Fibroblast of skin of right biceps (primary cell): ENCODE data around the gene COLQ.
"Not testable (repeated sequence)": the region's sequence is repeated elsewhere in the genome, so short reads cannot be mapped to it uniquely, and the experiment has no call there.

Experiments
- DNase-seq: peaks from one replicate; pipeline ENCODE4 v3.0.0-alpha.2; 2013

Gene COLQ

GRCh38 chr3:15452961-15453360, 68.5 kb downstream of the COLQ start:
- no peak for DNase-seq

- DNase-seq = no peak
Observed at GRCh38 chr3:15452156-15452555, 69.3 kb downstream of the COLQ start.

GRCh38 chr3:15451216-15452113, 70.0 kb downstream of the COLQ start:
- no peak for DNase-seq

- DNase-seq = no peak
Observed at GRCh38 chr3:15450438-15451215, 70.9 kb downstream of the COLQ start.

- no peak for DNase-seq
Observed at GRCh38 chr3:15449489-15450224, 71.8 kb downstream of the COLQ start.

- DNase-seq = no peak
Observed at GRCh38 chr3:15443826-15444524, 77.5 kb downstream of the COLQ start.

GRCh38 chr3:15440891-15441290, 80.6 kb downstream of the COLQ start:
- no peak for DNase-seq

GRCh38 chr3:15439476-15439875, 82.0 kb downstream of the COLQ start:
- peak; percentile 36 for DNase-seq

GRCh38 chr3:15438983-15439382, 82.5 kb downstream of the COLQ start:
- peak; percentile 40 for DNase-seq

GRCh38 chr3:15436246-15436645, 85.3 kb downstream of the COLQ start:
- DNase-seq = no peak

GRCh38 chr3:15434756-15435155, 86.8 kb downstream of the COLQ start:
- DNase-seq = no peak

GRCh38 chr3:15433531-15433930, 88.0 kb downstream of the COLQ start:
- DNase-seq = no peak

- DNase-seq = no peak
Observed at GRCh38 chr3:15431256-15431837, 90.2 kb downstream of the COLQ start.

GRCh38 chr3:15430624-15431023, 90.9 kb downstream of the COLQ start:
- no peak for DNase-seq

GRCh38 chr3:15429080-15429479, 92.4 kb downstream of the COLQ start:
- DNase-seq = no peak

- DNase-seq = peak; percentile 62
Observed at GRCh38 chr3:15428539-15428938, 93.0 kb downstream of the COLQ start.

GRCh38 chr3:15427981-15428380, 93.5 kb downstream of the COLQ start:
- DNase-seq = no peak

GRCh38 chr3:15427182-15427880, 94.2 kb downstream of the COLQ start, which contains the start of the genes EAF1 and METTL6:
TSS of gene EAF1 (plus strand) at chr3:15427598. CDS start at chr3:15427780, 182 bp downstream.
TSS of gene METTL6 (minus strand) at chr3:15427544. CDS start at chr3:15426511, 1,033 bp downstream.
- peak; percentile 81 for DNase-seq

- DNase-seq = no peak
Observed at GRCh38 chr3:15426579-15427118, 94.9 kb downstream of the COLQ start.

- DNase-seq = no peak
Observed at GRCh38 chr3:15420871-15421270, 100.6 kb downstream of the COLQ start.

- DNase-seq = not testable (repeated sequence)
Observed at GRCh38 chr3:15410966-15411365, 110.5 kb downstream of the COLQ start.
